Lower lobe of right lung (tissue), 2 donors: Measurements from ENCODE around the gene SMIM35. TPM values are rescaled to one million over a fixed set of nuclear protein-coding genes. Genes with fewer than 3 reads are reported as not detected.

Experiments
- ATAC-seq, 2 donors: fragments of 200-7000 bp; cut with Tn5 transposase; one replicate each; pipeline ENCODE4 v1.9.1; 2020 to 2022; ENCODE audit warnings: mild to moderate bottlenecking in 2 of 2, moderate library complexity in 2 of 2
- DNase-seq: peaks from one replicate; pipeline ENCODE4 v3.0.0-alpha.2; 2020
- H3K27ac ChIP-seq: fragments of 200-600 bp; one replicate; pipeline ENCODE4 v1.8.0; 2022
- H3K27me3 ChIP-seq: fragments of 200-600 bp; one replicate; pipeline ENCODE4 v1.8.0; 2022; ENCODE audit warnings: low read depth
- H3K36me3 ChIP-seq: fragments of 200-600 bp; one replicate; pipeline ENCODE4 v1.8.0; 2022; ENCODE audit warnings: mild to moderate bottlenecking
- H3K4me1 ChIP-seq: fragments of 200-600 bp; one replicate; pipeline ENCODE4 v1.8.0; 2022
- H3K4me3 ChIP-seq: fragments of 200-600 bp; one replicate; pipeline ENCODE4 v1.8.0; 2022; ENCODE audit warnings: mild to moderate bottlenecking
- H3K9me3 ChIP-seq: fragments of 200-600 bp; one replicate; pipeline ENCODE4 v1.8.0; 2022
- CTCF ChIP-seq: fragments of 200-600 bp; IDR thresholded peaks from one replicate; pipeline ENCODE4 v1.8.0; 2022; ENCODE audit warnings: antibody characterized with exemption, mild to moderate bottlenecking
- intact Hi-C: fragments of 100-400 bp; cut with DNase I; formaldehyde crosslinking; loops from one replicate; pipeline ENCODE4 v1.11.0; 2022
- total RNA-seq: library from RNA; stranded (reverse); fragmentation: NEBNext Ultra II Directional; extraction: Animal tissue kit (Norgen Biotek cat#: 25700); gene quantifications from one replicate; pipeline ENCODE4 v1.2.1, GENCODE V29; 2021
- donor health status: DM: no; HTN: yes; CAD: no; lungs with severe emphysema.

Gene SMIM35
- total RNA-seq, 1 donor from 2014 or later = not detected

GRCh38 chr11:118099838-118100556 lies 13.2 kb upstream of the SMIM35 start:
- no peak for TF ChIP-seq CTCF
- DNase-seq = no peak

GRCh38 chr11:118098996-118099837 lies 12.5 kb upstream of the SMIM35 start:
- intact Hi-C loops = no loop called here
- H3K27ac ChIP-seq = no peak overlapping the region
- DNase-seq (no peak), ATAC-seq (no peak)
- H3K36me3 ChIP-seq = no peaks in the 10 kb centered on the region
- H3K27me3 ChIP-seq = no peaks in the 10 kb centered on the region
- no peaks in the 10 kb centered on the region for H3K4me1 ChIP-seq
- H3K4me3 ChIP-seq = no peak overlapping the region
- no peak for TF ChIP-seq CTCF
- H3K9me3 ChIP-seq = no peaks in the 10 kb centered on the region

More at GRCh38 chr11:118099838-118100556, 13.2 kb upstream of the SMIM35 start:
- Histone ChIP-seq H3K27me3 (no peaks in the 10 kb centered on the region), H3K27ac (no peak overlapping the region), H3K36me3 (no peaks in the 10 kb centered on the region), H3K9me3 (no peaks in the 10 kb centered on the region), H3K4me3 (no peak overlapping the region), H3K4me1 (no peaks in the 10 kb centered on the region)
- ATAC-seq = no peak
- intact Hi-C loops = no loop called here

- no peak for TF ChIP-seq CTCF
- Histone ChIP-seq H3K27me3 (no peaks in the 10 kb centered on the region), H3K36me3 (no peaks in the 10 kb centered on the region), H3K9me3 (no peaks in the 10 kb centered on the region), H3K4me1 (no peaks in the 10 kb centered on the region), H3K27ac (no peak overlapping the region), H3K4me3 (no peak overlapping the region)
- intact Hi-C loops = no loop called here
- DNase-seq (no peak), ATAC-seq (no peak)
Measured at GRCh38 chr11:118095967-118096367, 9.2 kb upstream of the SMIM35 start.

GRCh38 chr11:118095493-118095892 lies 8.7 kb upstream of the SMIM35 start:
- no peak for ATAC-seq

More at GRCh38 chr11:118095493-118095892, 8.7 kb upstream of the SMIM35 start:
- H3K27me3 ChIP-seq = no peaks in the 10 kb centered on the region
- no peak for TF ChIP-seq CTCF
- H3K9me3 ChIP-seq = no peaks in the 10 kb centered on the region
- no peak overlapping the region for H3K27ac ChIP-seq
- no peak for DNase-seq
- no peaks in the 10 kb centered on the region for H3K36me3 ChIP-seq
- no peaks in the 10 kb centered on the region for H3K4me1 ChIP-seq
- intact Hi-C loops = no loop called here
- H3K4me3 ChIP-seq = no peak overlapping the region
